Gastroesophageal sphincter (tissue), 3 donors: Measurements from ENCODE around the gene EZH1.

Source experiments
- CTCF ChIP-seq, 4 experiments: fragments of 200-600 bp in 2 of 4; fragments of 450-650 bp in 2 of 4; sonication (generic) in 1 of 4; IDR thresholded peaks; one replicate each; pipeline ENCODE4 v1.5.1; 2017 to 2019; ENCODE audit warnings: antibody characterized with exemption in 4 of 4, mild to moderate bottlenecking in 2 of 4, moderate library complexity in 2 of 4
- EP300 ChIP-seq: sonication (generic); formaldehyde crosslinking; IDR thresholded peaks from one replicate; pipeline ENCODE4 v1.6.1; 2017; ENCODE audit warnings: antibody characterized with exemption, mild to moderate bottlenecking
- POLR2A ChIP-seq, 2 donors: fragments of 450-650 bp; IDR thresholded peaks; one replicate each; pipeline ENCODE4 v1.6.1; 2017; ENCODE audit warnings: antibody characterized with exemption in 2 of 2, mild to moderate bottlenecking in 2 of 2, moderate library complexity in 1 of 2
- POLR2AphosphoS5 ChIP-seq: sonication (generic); formaldehyde crosslinking; IDR thresholded peaks from one replicate; pipeline ENCODE4 v1.6.1; 2017; ENCODE audit warnings: antibody characterized with exemption

- no peak for TF ChIP-seq CTCF (IDR thresholded peaks at IDR 0.05)
- TF ChIP-seq POLR2A (IDR thresholded peaks at IDR 0.05): no peak
- no peak for TF ChIP-seq EP300
- TF ChIP-seq POLR2AphosphoS5: no peak
Observed at GRCh38 chr17:42702446-42702845, 42.4 kb downstream of the EZH1 start.
